SH-SY5Y (cell line): ENCODE data around the gene GPR139.

Experiments
- GATA2 ChIP-seq: IDR thresholded peaks from 2 replicates; pipeline ENCODE4 v1.6.1; 2011; ENCODE audit warnings: mild to moderate bottlenecking, low read depth, low read length
- GATA3 ChIP-seq: IDR thresholded peaks from 2 replicates; pipeline ENCODE4 v1.6.1; 2011; ENCODE audit warnings: low read depth, mild to moderate bottlenecking, low read length, moderate library complexity

DNA sequence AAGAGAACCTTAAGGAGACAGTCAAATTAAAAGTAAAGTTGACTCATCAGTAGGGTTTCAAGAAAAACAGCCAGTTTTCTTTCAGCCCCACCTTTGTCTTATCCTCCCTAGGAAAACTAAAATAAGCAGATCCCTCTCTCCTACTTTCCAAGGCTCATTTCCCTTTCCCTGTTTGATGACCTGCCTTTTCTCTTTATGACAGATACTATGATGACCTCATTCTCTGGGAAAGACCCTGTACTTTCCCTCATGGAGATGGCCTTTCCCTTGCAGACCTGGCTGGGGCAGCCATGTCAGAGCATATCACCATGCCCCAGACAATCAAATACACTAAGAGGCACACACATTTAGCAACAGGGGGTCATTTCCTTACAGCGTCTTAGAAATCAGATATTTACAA lies 53.6 kb downstream of the GPR139 start:
- TF ChIP-seq GATA2 (no peak), GATA3 (no peak)
